Heart left ventricle (tissue), 16 donors: ENCODE measurements around the gene TAB2. TPM values are rescaled to one million over a fixed set of nuclear protein-coding genes. Genes with fewer than 3 reads are reported as not detected.

Experiments
- ATAC-seq, 4 donors: fragments of 200-7000 bp; cut with Tn5 transposase; one replicate each; pipeline ENCODE4 v1.9.1; 2020 to 2022; ENCODE audit warnings: moderate library complexity in 4 of 4, mild to moderate bottlenecking in 3 of 4, moderate number of reproducible peaks in 1 of 4
- DNase-seq, 5 donors: peaks; one replicate each; pipeline ENCODE4 v3.0.0-alpha.2; 2020
- H3K27ac ChIP-seq, 12 donors: fragments of 200-600 bp; sonication (generic) in 4 of 12; one replicate each; pipeline versions ENCODE4 v1.5.0 to v1.8.0; 2016 to 2022; ENCODE audit warnings: mild to moderate bottlenecking in 2 of 12
- H3K27me3 ChIP-seq, 9 donors: fragments of 200-600 bp; sonication (generic) in 2 of 9; one replicate each; pipeline versions ENCODE4 v1.5.1 to v1.8.0; 2016 to 2022; ENCODE audit warnings: mild to moderate bottlenecking in 3 of 9
- H3K36me3 ChIP-seq, 9 donors: fragments of 200-600 bp; sonication (generic) in 2 of 9; one replicate each; pipeline versions ENCODE4 v1.5.0 to v1.8.0; 2018 to 2022; ENCODE audit warnings: mild to moderate bottlenecking in 2 of 9
- H3K4me1 ChIP-seq, 12 donors: fragments of 200-600 bp; sonication (generic) in 4 of 12; one replicate each; pipeline versions ENCODE4 v1.5.0 to v1.8.0; 2016 to 2022; ENCODE audit warnings: mild to moderate bottlenecking in 3 of 12
- H3K4me3 ChIP-seq, 12 donors: fragments of 200-600 bp; sonication (generic) in 4 of 12; one replicate each; pipeline versions ENCODE4 v1.5.0 to v1.8.0; 2017 to 2022; ENCODE audit warnings: mild to moderate bottlenecking in 9 of 12, moderate library complexity in 4 of 12
- H3K9me3 ChIP-seq, 12 donors: fragments of 200-600 bp; sonication (generic) in 4 of 12; one replicate each; pipeline versions ENCODE4 v1.5.0 to v1.8.0; 2016 to 2022; ENCODE audit warnings: mild to moderate bottlenecking in 1 of 12
- POLR2A ChIP-seq, 2 donors: fragments of 450-650 bp; IDR thresholded peaks; one replicate each; pipeline ENCODE4 v1.6.1; 2017; ENCODE audit warnings: antibody characterized with exemption in 2 of 2, mild to moderate bottlenecking in 2 of 2, moderate library complexity in 2 of 2
- WGBS, 4 donors: extraction: QIAGEN DNeasy Blood & Tissue Kit in 2 of 4; methylation state at CpG; one replicate each; pipeline versions ENCODE4 v1.1.5 to v1.1.7; 2013 to 2018; 5-methylcytosine and 5-hydroxymethylcytosine counted together
- intact Hi-C, 10 donors: fragments of 100-400 bp; cut with DNase I; formaldehyde crosslinking; loops; one replicate each; pipeline versions ENCODE4 v1.11.1 to v1.14.2; 2022
- polyA plus RNA-seq, 2 donors: library from polyadenylated mRNA; stranded (reverse); fragments of 200-250 nt; gene quantifications; one replicate each; pipeline ENCODE4 v1.2.3, GENCODE V29; 2013
- total RNA-seq, 9 donors: library from RNA; depleted of rRNA in 2 of 9; stranded (reverse); fragments of >200 nt in 2 of 9; fragmentation: NEBNext Ultra II Directional in 3 of 9; extraction: Animal tissue kit (Norgen Biotek cat#: 25700) in 3 of 9; gene quantifications; one replicate each; pipeline versions ENCODE4 v1.1.0 to v1.2.4, GENCODE V29; 2016 to 2023
- TF ChIP-seq, protein P1 (sequence below), 12 donors: fragments of 200-600 bp; sonication (generic) in 4 of 12; IDR thresholded peaks; one replicate each; pipeline versions ENCODE4 v1.5.0 to v1.8.0; 2018 to 2022; ENCODE audit warnings: antibody characterized with exemption in 12 of 12, mild to moderate bottlenecking in 5 of 12
- donor health status: ischemic (EF 13 %, LVEDD 7.1; RV severe dilation, severe dysfunction).
- donor health status: healthy with polysubstance abuse.
- donor health status: DM: no; HTN: yes; CAD: no.
- donor health status: DM: no; HTN: no; CAD: no.
- donor health status: ischemic (EF 25% LVEDD 6.9; RV normal size, moderate dysfunction).
- donor health status: ischemic (EF 25% LVEDD 5.7; RV mildly dilated, moderate dysfunction).
- donor health status: healthy.
- donor health status: DM: yes; HTN: yes; CAD: no.
- donor health status: ischemic (EF 35%, LVEDD 5.7; RV mildly dilated, moderate dysfunction).
- donor health status: nonischemic (EF 11% LVEDD 7.7; RV severe dilation, severe dysfunction).
- donor health status: DM: yes; HTN: yes; CAD: no.
- donor health status: PGD.
- donor health status: ischemic (EF 29% LVEDD 5.4; RV normal size, mild dysfunction).
- donor health status: nonischemic (EF 23%, LVEDD 6.1; RV moderate dilation, normal function).

The TAB2 gene
- total and polyA plus RNA-seq, 11 donors = 19.1 to 95.5 (median 53.7) TPM

DNA sequence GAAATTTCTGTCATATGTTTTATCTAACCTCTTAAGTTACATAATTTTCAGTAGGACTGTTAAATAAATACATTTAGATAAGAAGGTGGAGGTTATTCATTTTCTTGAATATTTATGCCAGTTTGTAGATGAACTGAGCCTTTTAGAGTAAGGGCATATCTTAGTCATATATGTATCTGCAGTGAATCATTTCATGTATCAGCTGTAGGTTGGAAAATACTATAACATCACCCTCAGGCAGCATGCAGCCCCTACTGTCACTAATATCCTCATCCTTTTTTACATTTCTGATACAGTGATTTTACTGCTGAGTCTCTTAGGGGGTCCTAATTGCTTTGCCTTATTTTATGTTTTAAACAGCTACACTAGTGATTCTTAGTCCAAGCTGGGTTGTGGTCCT, 63.0 kb downstream of the TAB2 start:
- ATAC-seq (no peak), DNase-seq (no peak)
- Histone ChIP-seq H3K9me3 (no peaks in the 10 kb centered on the region), H3K4me1 (peaks cover 0 to 9% (median 0%) of the 10 kb centered on the region in 12 donors), H3K27ac (no peak overlapping the region), H3K36me3 (peaks cover 0 to 68% (median 55%) of the 10 kb centered on the region in 9 donors), H3K27me3 (no peaks in the 10 kb centered on the region), H3K4me3 (no peak overlapping the region)
- intact Hi-C loops = no loop called here
- no peak for TF ChIP-seq POLR2A (IDR thresholded peaks at IDR 0.05)
- TF ChIP-seq, protein P1, sequence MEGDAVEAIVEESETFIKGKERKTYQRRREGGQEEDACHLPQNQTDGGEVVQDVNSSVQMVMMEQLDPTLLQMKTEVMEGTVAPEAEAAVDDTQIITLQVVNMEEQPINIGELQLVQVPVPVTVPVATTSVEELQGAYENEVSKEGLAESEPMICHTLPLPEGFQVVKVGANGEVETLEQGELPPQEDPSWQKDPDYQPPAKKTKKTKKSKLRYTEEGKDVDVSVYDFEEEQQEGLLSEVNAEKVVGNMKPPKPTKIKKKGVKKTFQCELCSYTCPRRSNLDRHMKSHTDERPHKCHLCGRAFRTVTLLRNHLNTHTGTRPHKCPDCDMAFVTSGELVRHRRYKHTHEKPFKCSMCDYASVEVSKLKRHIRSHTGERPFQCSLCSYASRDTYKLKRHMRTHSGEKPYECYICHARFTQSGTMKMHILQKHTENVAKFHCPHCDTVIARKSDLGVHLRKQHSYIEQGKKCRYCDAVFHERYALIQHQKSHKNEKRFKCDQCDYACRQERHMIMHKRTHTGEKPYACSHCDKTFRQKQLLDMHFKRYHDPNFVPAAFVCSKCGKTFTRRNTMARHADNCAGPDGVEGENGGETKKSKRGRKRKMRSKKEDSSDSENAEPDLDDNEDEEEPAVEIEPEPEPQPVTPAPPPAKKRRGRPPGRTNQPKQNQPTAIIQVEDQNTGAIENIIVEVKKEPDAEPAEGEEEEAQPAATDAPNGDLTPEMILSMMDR (IDR thresholded peaks at IDR 0.05) = no peak

DNA sequence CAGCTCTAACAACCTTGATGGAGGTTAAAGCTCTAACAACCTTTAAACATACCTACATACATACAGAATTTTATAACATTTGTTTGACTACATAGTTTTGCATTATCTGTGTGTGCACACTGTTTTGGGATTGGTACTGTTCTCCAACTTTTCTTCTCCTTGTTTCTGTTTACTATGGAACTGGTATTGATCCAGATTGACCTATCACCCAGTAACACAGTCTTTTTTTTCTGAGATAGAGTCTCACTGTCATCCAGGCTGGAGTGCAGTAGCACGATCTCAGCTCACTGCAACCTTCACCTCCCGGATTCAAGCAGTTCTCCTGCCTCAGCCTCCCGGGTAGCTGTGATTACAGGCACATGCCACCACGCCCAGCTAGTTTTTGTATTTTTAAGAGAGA, 65.9 kb downstream of the TAB2 start:
- intact Hi-C loops = no loop called here
- ATAC-seq (no peak), DNase-seq (no peak)
- H3K4me3 ChIP-seq = no peak overlapping the region
- no peaks in the 10 kb centered on the region for H3K9me3 ChIP-seq
- H3K4me1 ChIP-seq = peaks cover 0 to 15% (median 2%) of the 10 kb centered on the region in 12 donors
- peaks cover 0 to 76% (median 47%) of the 10 kb centered on the region in 9 donors for H3K36me3 ChIP-seq
- no peak overlapping the region for H3K27ac ChIP-seq
- WGBS, 4 donors = 93 to 99% (median 96%) methylated on average over 4 of the region's 4 CpGs
- no peak for TF ChIP-seq POLR2A (IDR thresholded peaks at IDR 0.05)
- TF ChIP-seq, protein P1 (IDR thresholded peaks at IDR 0.05) = no peak
- H3K27me3 ChIP-seq = no peaks in the 10 kb centered on the region

DNA sequence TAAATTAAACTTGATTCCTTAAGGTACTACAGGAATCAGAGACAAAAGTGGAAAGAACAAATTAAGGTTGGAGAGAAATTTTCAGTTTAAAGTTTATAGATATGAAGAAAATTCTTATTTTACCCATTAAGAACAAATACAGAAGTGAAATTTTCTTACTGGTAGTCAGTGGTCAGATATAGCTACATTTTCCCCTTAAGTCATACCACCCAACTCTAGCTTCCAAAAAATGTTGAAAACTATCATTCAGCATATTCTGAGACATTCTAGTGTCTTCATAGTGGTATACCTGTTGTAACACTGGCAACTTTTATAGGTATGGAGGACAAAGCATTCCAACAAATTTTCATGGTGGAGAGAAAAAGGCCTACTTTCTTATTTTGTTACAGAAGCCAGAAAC, 67.0 kb downstream of the TAB2 start:
- H3K9me3 ChIP-seq = no peaks in the 10 kb centered on the region
- DNase-seq = no peak
- no peaks in the 10 kb centered on the region for H3K27me3 ChIP-seq
- intact Hi-C loops = no loop called here
- H3K27ac ChIP-seq = no peak overlapping the region
- TF ChIP-seq, protein P1 (IDR thresholded peaks at IDR 0.05) = no peak
- TF ChIP-seq POLR2A (IDR thresholded peaks at IDR 0.05) = no peak
- peaks cover 0 to 65% (median 36%) of the 10 kb centered on the region in 9 donors for H3K36me3 ChIP-seq
- H3K4me3 ChIP-seq = no peak overlapping the region
- peaks cover 0 to 15% (median 2%) of the 10 kb centered on the region in 12 donors for H3K4me1 ChIP-seq
- no peak for ATAC-seq

DNA sequence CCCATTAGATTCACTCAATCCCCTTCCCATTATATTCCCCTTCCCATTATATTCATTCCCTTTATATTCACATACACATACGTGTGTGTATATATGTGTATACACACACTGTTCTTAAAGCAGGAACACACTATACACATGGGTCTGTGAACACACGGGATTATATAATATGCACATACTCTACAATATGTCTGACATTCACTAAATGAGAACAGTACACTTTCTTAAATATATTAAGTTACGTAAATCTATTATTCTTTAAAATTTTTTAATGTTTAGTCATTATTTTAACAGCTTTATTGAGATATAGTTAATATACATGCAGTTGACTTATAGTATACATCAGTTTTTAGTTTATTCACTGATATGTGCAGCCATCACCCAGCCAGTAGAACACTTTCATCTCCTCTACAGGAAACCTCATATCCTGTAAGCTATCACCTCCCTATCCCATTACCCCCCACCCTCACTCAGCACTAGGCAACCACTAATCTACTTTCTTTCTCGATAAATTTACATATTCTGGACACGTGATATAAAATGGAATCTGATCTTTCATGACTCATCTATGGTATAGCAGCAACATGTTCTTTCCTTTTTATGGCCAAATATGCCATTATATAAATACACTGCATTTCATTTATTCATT, 68.6 kb downstream of the TAB2 start:
- no peak overlapping the region for H3K4me3 ChIP-seq
- 95 to 98% (median 96%) methylated on average over 5 of the region's 5 CpGs for WGBS, 4 donors
- peaks cover 0 to 48% (median 20%) of the 10 kb centered on the region in 9 donors for H3K36me3 ChIP-seq
- no peaks in the 10 kb centered on the region for H3K9me3 ChIP-seq
- ATAC-seq (no peak), DNase-seq (no peak)
- H3K27ac ChIP-seq = no peak overlapping the region
- intact Hi-C loops = loop anchor here in 1 of 10 donors (5.0 kb wide), 1 partner anchor 69 kb away; the partner anchor contains the start of gene TAB2
- no peak for TF ChIP-seq POLR2A (IDR thresholded peaks at IDR 0.05)
- H3K27me3 ChIP-seq = no peaks in the 10 kb centered on the region
- H3K4me1 ChIP-seq = peaks cover 0 to 21% (median 4%) of the 10 kb centered on the region in 12 donors
